VCaP (cell line): Measurements from ENCODE around the gene CHD9NB.

Experiments used
- H3K27ac ChIP-seq: fragments of 450-650 bp; 2 replicates; pipeline ENCODE4 v1.5.1; 2017
- TF ChIP-seq, protein P1 (sequence below): fragments of 450-650 bp; conservative IDR thresholded peaks from 2 replicates; pipeline ENCODE4 v1.5.1; 2017; ENCODE audit warnings: mild to moderate bottlenecking, moderate library complexity

The CHD9NB gene

DNA sequence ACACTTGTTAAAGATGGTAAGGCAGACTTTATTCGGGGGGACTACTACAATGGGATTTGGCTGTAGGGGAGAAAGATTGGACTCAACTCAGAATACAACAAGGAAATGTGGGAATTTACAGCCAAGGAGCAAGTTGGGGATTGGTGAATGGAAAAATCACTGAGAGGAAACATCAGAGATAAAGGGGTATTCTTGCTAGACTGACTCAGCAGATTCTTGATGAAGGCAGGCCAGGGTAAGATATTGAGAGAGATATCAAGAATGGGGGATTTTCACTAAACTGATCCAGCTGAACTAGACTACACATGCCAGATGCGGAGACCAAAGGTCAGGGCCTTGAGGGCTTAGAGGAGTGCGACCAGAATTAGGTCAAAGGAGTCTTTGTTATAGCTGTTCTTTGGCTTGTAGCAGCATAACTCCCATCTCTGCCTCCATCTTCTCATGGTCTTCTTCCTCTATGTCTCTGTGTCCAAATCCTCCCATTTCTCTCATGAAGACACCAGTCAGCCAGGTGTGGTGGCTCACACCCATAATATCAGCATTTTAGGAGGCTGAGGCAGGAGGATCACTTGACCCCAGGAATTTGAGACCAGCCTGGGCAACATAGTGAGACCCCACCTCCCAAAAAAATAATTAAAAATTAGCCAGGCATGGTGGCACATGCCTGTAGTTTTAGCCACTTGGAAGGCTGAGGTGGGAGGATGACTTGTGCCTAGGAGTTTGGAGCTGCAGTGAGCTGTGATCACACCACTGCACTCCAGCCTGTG, 17.3 kb downstream of the CHD9NB start:
- TF ChIP-seq, protein P1, sequence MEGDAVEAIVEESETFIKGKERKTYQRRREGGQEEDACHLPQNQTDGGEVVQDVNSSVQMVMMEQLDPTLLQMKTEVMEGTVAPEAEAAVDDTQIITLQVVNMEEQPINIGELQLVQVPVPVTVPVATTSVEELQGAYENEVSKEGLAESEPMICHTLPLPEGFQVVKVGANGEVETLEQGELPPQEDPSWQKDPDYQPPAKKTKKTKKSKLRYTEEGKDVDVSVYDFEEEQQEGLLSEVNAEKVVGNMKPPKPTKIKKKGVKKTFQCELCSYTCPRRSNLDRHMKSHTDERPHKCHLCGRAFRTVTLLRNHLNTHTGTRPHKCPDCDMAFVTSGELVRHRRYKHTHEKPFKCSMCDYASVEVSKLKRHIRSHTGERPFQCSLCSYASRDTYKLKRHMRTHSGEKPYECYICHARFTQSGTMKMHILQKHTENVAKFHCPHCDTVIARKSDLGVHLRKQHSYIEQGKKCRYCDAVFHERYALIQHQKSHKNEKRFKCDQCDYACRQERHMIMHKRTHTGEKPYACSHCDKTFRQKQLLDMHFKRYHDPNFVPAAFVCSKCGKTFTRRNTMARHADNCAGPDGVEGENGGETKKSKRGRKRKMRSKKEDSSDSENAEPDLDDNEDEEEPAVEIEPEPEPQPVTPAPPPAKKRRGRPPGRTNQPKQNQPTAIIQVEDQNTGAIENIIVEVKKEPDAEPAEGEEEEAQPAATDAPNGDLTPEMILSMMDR, result no peak
- H3K27ac ChIP-seq, result no peak overlapping the region

DNA sequence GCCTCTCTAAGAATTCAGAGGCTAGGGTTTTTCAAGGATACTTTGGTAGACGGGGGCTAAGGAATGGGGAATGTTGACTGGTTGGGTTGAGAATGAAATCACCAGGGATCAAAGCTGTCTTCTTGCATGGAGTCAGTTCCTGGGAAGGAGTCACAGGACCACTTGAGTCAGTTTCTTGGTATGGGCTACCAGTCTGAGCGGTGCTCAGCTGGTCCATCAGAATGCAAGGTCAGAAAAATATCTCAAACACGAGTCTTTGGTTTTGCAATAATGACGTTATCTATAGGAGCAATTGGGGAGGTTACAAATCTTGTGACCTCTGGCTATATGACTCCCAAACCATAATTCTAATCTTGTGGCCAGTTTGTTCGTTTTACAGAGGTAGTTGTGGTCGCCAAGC, 18.4 kb downstream of the CHD9NB start:
- TF ChIP-seq, protein P1, result no peak
- H3K27ac ChIP-seq, result no peak overlapping the region

DNA sequence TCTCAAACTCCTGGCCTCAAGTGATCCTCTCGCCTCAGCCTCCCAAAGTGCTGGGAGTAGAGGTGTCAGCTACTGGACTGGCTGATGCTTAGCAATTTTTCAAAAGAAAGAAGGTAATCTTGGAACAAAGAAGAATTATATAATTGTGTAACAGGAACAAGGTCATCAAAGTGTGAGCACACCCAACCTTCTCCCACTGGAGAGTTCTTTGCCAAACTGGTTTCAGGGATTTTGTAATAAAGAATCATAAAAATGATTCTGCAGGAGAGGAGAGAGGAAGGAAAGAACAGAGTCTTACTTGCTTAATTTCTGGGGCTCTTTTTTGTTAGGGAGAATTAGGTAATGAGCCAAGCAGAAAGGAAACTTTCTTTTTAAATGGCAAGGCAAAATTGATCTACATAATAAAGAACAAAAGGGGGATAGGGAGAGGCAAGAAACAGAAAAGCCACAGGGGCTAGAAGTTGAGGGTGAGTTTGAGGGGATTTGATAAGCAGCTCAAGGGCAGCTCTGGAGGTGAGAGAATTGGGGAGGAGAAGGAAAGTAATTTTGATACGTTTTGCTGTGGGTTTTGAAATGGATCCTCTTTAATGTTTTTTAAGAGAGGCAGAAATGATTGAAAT, 21.3 kb downstream of the CHD9NB start:
- no peak overlapping the region for H3K27ac ChIP-seq
- TF ChIP-seq, protein P1, result no peak

DNA sequence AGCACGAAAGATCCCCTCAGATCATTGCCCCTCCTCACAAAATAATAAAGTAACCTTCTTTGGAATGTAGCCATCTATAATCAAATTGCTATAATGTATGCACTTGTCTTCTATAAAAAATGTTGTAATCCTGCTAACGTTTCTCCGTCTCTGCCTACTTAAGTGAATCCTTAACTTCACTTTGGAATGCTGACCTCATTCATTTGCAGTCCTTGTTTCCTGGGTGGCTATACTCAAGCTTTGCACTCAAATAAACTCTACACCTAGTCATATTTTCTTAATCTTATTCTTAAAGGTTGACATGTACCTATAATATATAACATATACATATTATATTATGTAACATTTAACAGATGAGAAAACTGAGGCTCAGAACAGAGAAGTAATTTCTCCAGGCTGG, 22.7 kb downstream of the CHD9NB start:
- H3K27ac ChIP-seq, result no peak overlapping the region
- TF ChIP-seq, protein P1, result no peak

DNA sequence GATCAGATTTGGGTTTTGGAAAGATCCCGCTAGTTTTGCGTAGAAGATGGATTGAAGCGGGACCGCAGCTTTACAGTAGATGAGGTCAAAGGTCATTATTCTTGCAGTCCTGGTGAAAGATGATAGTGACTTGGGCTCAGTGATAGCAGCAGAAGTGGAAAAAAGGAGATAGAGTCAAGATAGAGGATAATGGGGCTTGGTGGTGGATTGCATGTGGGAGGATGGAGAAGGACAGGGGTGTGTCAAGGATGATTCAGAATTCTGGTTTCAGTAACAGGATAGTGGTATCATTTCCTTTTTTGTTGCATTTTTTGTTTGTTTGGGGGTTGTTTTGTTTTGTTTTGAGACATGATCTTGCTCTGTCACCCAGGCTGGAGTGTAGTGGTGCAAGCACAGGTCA, 28.7 kb downstream of the CHD9NB start:
- no peak overlapping the region for H3K27ac ChIP-seq
- TF ChIP-seq, protein P1, result no peak

DNA sequence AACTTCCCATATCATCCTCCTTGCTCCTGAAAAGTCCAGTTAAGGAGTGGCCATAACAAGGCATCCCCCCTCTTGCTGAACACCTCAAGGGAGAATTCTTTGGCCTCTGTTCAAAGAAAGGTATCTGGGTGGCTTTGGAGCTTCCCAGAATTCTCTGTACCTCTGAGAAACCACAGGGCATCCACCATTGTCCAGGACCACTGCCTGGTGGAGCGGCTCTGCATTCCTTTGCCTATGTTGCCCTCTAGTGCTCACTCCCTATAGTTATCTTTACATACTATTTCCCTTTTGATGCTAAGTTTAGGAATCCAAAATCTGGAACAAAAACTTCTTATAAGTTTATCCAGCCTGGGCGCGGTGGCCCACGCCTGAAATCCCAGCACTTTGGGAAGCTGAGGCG, 30.3 kb downstream of the CHD9NB start:
- no peak overlapping the region for H3K27ac ChIP-seq
- TF ChIP-seq, protein P1, result peak; percentile 66

DNA sequence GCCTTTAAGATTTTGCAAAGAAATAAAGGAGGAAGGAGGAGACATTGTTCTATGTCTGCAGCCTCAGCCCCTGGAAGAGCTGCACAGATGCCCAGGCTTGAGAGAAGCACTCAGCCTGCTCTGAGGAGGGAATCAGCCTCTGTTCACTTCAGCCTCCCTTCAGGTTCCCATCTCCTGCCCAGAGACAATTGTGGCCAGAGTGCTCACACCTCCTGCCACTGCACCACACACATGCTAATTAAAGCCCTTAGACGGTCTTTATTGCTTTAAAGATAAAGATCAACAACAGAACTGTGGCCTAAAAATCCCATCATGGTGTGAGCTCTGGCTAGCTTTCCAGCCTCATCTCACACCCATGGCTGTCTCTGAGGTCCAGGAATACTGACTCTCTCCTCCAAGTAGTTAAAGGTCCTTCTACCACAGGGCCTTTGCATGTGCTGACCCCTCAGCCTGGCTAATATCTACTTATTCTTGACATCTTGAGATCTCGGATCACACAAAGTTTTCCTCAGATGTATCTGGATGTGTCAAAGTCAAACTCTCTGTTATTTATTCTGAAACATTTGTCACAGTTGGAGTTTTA, 33.8 kb downstream of the CHD9NB start:
- no peak overlapping the region for H3K27ac ChIP-seq
- TF ChIP-seq, protein P1, result no peak
